B cell (primary cell): ENCODE measurements around the gene TUBA1B. TPM values are rescaled to one million over a fixed set of nuclear protein-coding genes. Genes with fewer than 3 reads are reported as not detected.

Source experiments
- ATAC-seq: fragments of 200-7000 bp; cut with Tn5 transposase; one replicate; pipeline ENCODE4 v1.10.0; 2021; ENCODE audit warnings: low read depth, mild to moderate bottlenecking, moderate number of reproducible peaks, moderate library complexity
- CTCF ChIA-PET: fragments of 350-600 bp; sonication (Branson Sonifier 250); formaldehyde crosslinking; loops from one replicate; lab custom pipeline; 2021; ENCODE audit warnings: antibody characterized with exemption, inconsistent platforms; lab: Charles Lee
- POLR2A ChIA-PET: fragments of 350-600 bp; sonication (Branson Sonifier 250); formaldehyde crosslinking; loops from one replicate; lab custom pipeline; 2021; ENCODE audit warnings: antibody characterized with exemption; lab: Charles Lee
- DNase-seq: peaks from one replicate; pipeline ENCODE4 v3.0.0; 2013
- H2AFZ ChIP-seq: 2 replicates; pipeline ENCODE4 v1.6.1; 2012; ENCODE audit warnings: mild to moderate bottlenecking, low read depth, low read length; ENCODE audit not compliant: insufficient read depth, poor library complexity, severe bottlenecking
- H3K27ac ChIP-seq, 2 donors: 1 replicate in 1 of 2; 2 replicates in 1 of 2; pipeline ENCODE4 v1.5.1; 2012 to 2013; ENCODE audit warnings: low read length in 2 of 2, mild to moderate bottlenecking in 2 of 2, moderate library complexity in 1 of 2
- H3K27me3 ChIP-seq, 4 experiments: fragments of 200-600 bp in 1 of 4; sonication (generic) in 1 of 4; replicated peaks in 1 of 4; 1 replicate in 2 of 4; 2 replicates in 2 of 4; pipeline versions ENCODE4 v1.6.1 to v1.7.0; 2013 to 2016; ENCODE audit warnings: low read length in 3 of 4, mild to moderate bottlenecking in 2 of 4, mixed read lengths in 1 of 4, moderate library complexity in 1 of 4; ENCODE audit not compliant: insufficient read depth in 4 of 4, control insufficient read depth in 3 of 4; ENCODE audit errors: control extremely low read depth in 1 of 4
- H3K36me3 ChIP-seq, 2 experiments: replicated peaks in 1 of 2; 1 replicate in 1 of 2; 2 replicates in 1 of 2; pipeline versions ENCODE4 v1.6.1 to v1.7.1; 2013; ENCODE audit warnings: low read length in 1 of 2; ENCODE audit not compliant: insufficient read depth in 2 of 2, control insufficient read depth in 1 of 2; ENCODE audit errors: control extremely low read depth in 1 of 2, extremely low read depth in 1 of 2
- H3K4me1 ChIP-seq, 2 donors: fragments of 200-600 bp in 1 of 2; sonication (generic) in 1 of 2; 1 replicate in 1 of 2; 2 replicates in 1 of 2; pipeline versions ENCODE4 v1.5.1 to v1.6.1; 2013 to 2017; ENCODE audit warnings: low read length in 2 of 2; ENCODE audit not compliant: control insufficient read depth in 2 of 2, insufficient read depth in 2 of 2
- H3K4me2 ChIP-seq: replicated peaks from 2 replicates; pipeline ENCODE3; 2012; ENCODE audit warnings: mild to moderate bottlenecking, low read depth, low read length; ENCODE audit not compliant: poor library complexity, severe bottlenecking
- H3K4me3 ChIP-seq, 5 experiments: fragments of 200-600 bp in 1 of 5; sonication (generic) in 1 of 5; 1 replicate in 3 of 5; 2 replicates in 2 of 5; pipeline versions ENCODE4 v1.5.1 to v1.7.0; 2011 to 2016; ENCODE audit warnings: low read length in 4 of 5, mild to moderate bottlenecking in 4 of 5, low read depth in 2 of 5, control low read depth in 1 of 5, moderate library complexity in 1 of 5; ENCODE audit not compliant: insufficient read depth in 1 of 5; ENCODE audit errors: control extremely low read depth in 1 of 5, extremely low read depth in 1 of 5
- H3K79me2 ChIP-seq: fragments of 200-600 bp; sonication (generic); one replicate; pipeline ENCODE4 v1.6.0; 2016; ENCODE audit warnings: low read length; ENCODE audit not compliant: control insufficient read depth, insufficient read depth
- H3K9ac ChIP-seq: fragments of 200-600 bp; sonication (generic); 2 replicates; pipeline ENCODE4 v1.6.1; 2017; ENCODE audit warnings: mild to moderate bottlenecking, low read length, moderate library complexity
- H3K9me3 ChIP-seq, 3 donors: one replicate each; pipeline versions ENCODE4 v1.6.1 to v1.7.1; 2013; ENCODE audit warnings: low read length in 2 of 3; ENCODE audit not compliant: control insufficient read depth in 2 of 3, insufficient read depth in 1 of 3; ENCODE audit errors: control extremely low read depth in 1 of 3
- H4K20me1 ChIP-seq: 2 replicates; pipeline ENCODE4 v1.6.0; 2012; ENCODE audit warnings: mild to moderate bottlenecking, low read length; ENCODE audit not compliant: insufficient read depth, control insufficient read depth, poor library complexity, severe bottlenecking
- H3K27ac Mint-ChIP-seq: one replicate; pipeline ENCODE4 v1.8.0; 2021; ENCODE audit warnings: mixed read lengths
- H3K27me3 Mint-ChIP-seq: one replicate; pipeline ENCODE4 v1.8.0; 2021; ENCODE audit warnings: mixed read lengths
- H3K4me1 Mint-ChIP-seq: one replicate; pipeline ENCODE4 v1.8.0; 2021; ENCODE audit warnings: mixed read lengths
- H3K4me3 Mint-ChIP-seq: one replicate; pipeline ENCODE4 v1.8.0; 2021; ENCODE audit warnings: mixed read lengths
- H3K9me3 Mint-ChIP-seq: one replicate; pipeline ENCODE4 v1.8.0; 2022; ENCODE audit warnings: mixed read lengths; ENCODE audit not compliant: insufficient read depth
- CTCF ChIP-seq: fragments of 200-600 bp; IDR thresholded peaks from one replicate; pipeline ENCODE4 v1.8.0; 2022; ENCODE audit warnings: antibody characterized with exemption, mild to moderate bottlenecking
- EZH2 ChIP-seq: IDR thresholded peaks from 2 replicates; pipeline ENCODE4 v1.6.1; 2012; ENCODE audit warnings: borderline replicate concordance, low read depth, mild to moderate bottlenecking, moderate library complexity, low read length; ENCODE audit not compliant: insufficient read depth, poor library complexity, severe bottlenecking
- WGBS: methylation state at CpG from one replicate; pipeline ENCODE4 v1.1.5; 2013; ENCODE audit warnings: missing lambda C conversion rate; ENCODE audit not compliant: insufficient coverage; 5-methylcytosine and 5-hydroxymethylcytosine counted together
- intact Hi-C: fragments of 100-400 bp; cut with micrococcal nuclease; formaldehyde crosslinking; loops from one replicate; pipeline ENCODE4 v1.10.0; 2022
- polyA plus RNA-seq: library from polyadenylated mRNA; depleted of rRNA; stranded (reverse); fragments of >200 nt; gene quantifications from 2 replicates; pipeline ENCODE4 v1.2.3, GENCODE V29; 2012
- total RNA-seq, 2 donors: library from RNA; stranded (reverse); fragments of 120-200 nt in 1 of 2; gene quantifications; 1 replicate in 1 of 2; 2 replicates in 1 of 2; pipeline versions ENCODE4 v1.2.3 to v1.2.4, GENCODE V29; 2013 to 2022

TUBA1B gene
- total and polyA plus RNA-seq, 2 donors (not counting 1 experiment from before 2014, with no cell fraction given), result 327 to 615 TPM

- Histone ChIP-seq H4K20me1 (peaks cover 15% of the 10 kb centered on the region), H2AFZ (no peak overlapping the region), H3K4me1 (peaks cover 53 to 54% of the 10 kb centered on the region in 2 donors), H3K4me3 (no peak overlapping the region), H3K36me3 (no peaks in the 10 kb centered on the region), H3K9ac (no peak overlapping the region), H3K79me2 (no peaks in the 10 kb centered on the region), H3K9me3 (peaks cover 0 to 21% (median 0%) of the 10 kb centered on the region in 3 donors), H3K27me3 (peaks cover 0 to 62% (median 41%) of the 10 kb centered on the region in 4 experiments), H3K27ac (no peak overlapping the region), H3K4me2 (peak overlapping the region; percentile 66)
- DNase-seq (no peak), ATAC-seq (no peak)
- ChIA-PET CTCF (interaction anchor here (0.6 to 6.9 kb wide), 28 partner anchors 9 to 236 kb away, joined by 3 to 193 read pairs (median 4); partner anchors contain the start of genes DHH, LMBR1L, RHEBL1 and TUBA1A), POLR2A (interaction anchor here (1.1 to 1.9 kb wide), 3 partner anchors 42 to 99 kb away, joined by 3 to 8 read pairs (median 4); partner anchors contain the start of genes TUBA1A and TUBA1B)
- 71% methylated on average over 5 of the region's 6 CpGs for WGBS
- Mint-ChIP-seq H3K9me3 (no peaks in the 10 kb centered on the region), H3K4me3 (peak overlapping the region; percentile 70), H3K27ac (no peak overlapping the region), H3K4me1 (peaks cover 44% of the 10 kb centered on the region), H3K27me3 (peaks cover 52% of the 10 kb centered on the region)
- TF ChIP-seq EZH2, result no peak
- no peak for TF ChIP-seq CTCF
- intact Hi-C loops, result loop anchor here (1.0 kb wide), 4 partner anchors 19 to 146 kb away; no protein-coding TSS in a partner anchor
These were observed 42.3 kb downstream of the TUBA1B start for GRCh38 chr12:49088932-49089330.
